GM18858 (cell line): ENCODE data around the gene PTPN14.

Experiments
- ATAC-seq: cut with Tn5 transposase; IDR thresholded peaks from one replicate; pipeline ENCODE4 v1.9.1; 2021; ENCODE audit not compliant: unreplicated experiment

PTPN14 gene

GRCh38 chr1:214459895-214460294, 91.5 kb downstream of the PTPN14 start:
- no peak for ATAC-seq

GRCh38 chr1:214458541-214458940, 92.9 kb downstream of the PTPN14 start:
- no peak for ATAC-seq

- no peak for ATAC-seq
Measured at GRCh38 chr1:214455971-214456867, 95.2 kb downstream of the PTPN14 start.

- ATAC-seq = no peak
Measured at GRCh38 chr1:214455479-214455878, 95.9 kb downstream of the PTPN14 start.

GRCh38 chr1:214454569-214455396, 96.6 kb downstream of the PTPN14 start:
- no peak for ATAC-seq

- ATAC-seq = no peak
Measured at GRCh38 chr1:214453109-214453722, 98.2 kb downstream of the PTPN14 start.

- ATAC-seq = no peak
Measured at GRCh38 chr1:214452152-214452784, 99.1 kb downstream of the PTPN14 start.

- no peak for ATAC-seq
Measured at GRCh38 chr1:214451596-214451995, 99.8 kb downstream of the PTPN14 start.

GRCh38 chr1:214449371-214449770, 102.0 kb downstream of the PTPN14 start:
- ATAC-seq = no peak

GRCh38 chr1:214448536-214448935, 102.9 kb downstream of the PTPN14 start:
- ATAC-seq = no peak

GRCh38 chr1:214447557-214447871, 103.9 kb downstream of the PTPN14 start:
- ATAC-seq = no peak

GRCh38 chr1:214446772-214447556, 104.4 kb downstream of the PTPN14 start:
- peak; percentile 67 for ATAC-seq

GRCh38 chr1:214445831-214446614, 105.4 kb downstream of the PTPN14 start:
- ATAC-seq = no peak

- ATAC-seq = no peak
Measured at GRCh38 chr1:214445199-214445598, 106.2 kb downstream of the PTPN14 start.

- no peak for ATAC-seq
Measured at GRCh38 chr1:214444182-214444939, 107.0 kb downstream of the PTPN14 start.

- no peak for ATAC-seq
Measured at GRCh38 chr1:214441119-214441518, 110.3 kb downstream of the PTPN14 start.

GRCh38 chr1:214440219-214440965, 111.0 kb downstream of the PTPN14 start:
- no peak for ATAC-seq
